IPS DF 4.7 (cell line): ENCODE measurements around the gene CLIC1.

Source experiments
- DNase-seq: peaks from one replicate; pipeline ENCODE4 v3.0.0-alpha.2; 2013; ENCODE audit warnings: low spot score; ENCODE audit errors: extremely low read depth

The CLIC1 gene

DNA sequence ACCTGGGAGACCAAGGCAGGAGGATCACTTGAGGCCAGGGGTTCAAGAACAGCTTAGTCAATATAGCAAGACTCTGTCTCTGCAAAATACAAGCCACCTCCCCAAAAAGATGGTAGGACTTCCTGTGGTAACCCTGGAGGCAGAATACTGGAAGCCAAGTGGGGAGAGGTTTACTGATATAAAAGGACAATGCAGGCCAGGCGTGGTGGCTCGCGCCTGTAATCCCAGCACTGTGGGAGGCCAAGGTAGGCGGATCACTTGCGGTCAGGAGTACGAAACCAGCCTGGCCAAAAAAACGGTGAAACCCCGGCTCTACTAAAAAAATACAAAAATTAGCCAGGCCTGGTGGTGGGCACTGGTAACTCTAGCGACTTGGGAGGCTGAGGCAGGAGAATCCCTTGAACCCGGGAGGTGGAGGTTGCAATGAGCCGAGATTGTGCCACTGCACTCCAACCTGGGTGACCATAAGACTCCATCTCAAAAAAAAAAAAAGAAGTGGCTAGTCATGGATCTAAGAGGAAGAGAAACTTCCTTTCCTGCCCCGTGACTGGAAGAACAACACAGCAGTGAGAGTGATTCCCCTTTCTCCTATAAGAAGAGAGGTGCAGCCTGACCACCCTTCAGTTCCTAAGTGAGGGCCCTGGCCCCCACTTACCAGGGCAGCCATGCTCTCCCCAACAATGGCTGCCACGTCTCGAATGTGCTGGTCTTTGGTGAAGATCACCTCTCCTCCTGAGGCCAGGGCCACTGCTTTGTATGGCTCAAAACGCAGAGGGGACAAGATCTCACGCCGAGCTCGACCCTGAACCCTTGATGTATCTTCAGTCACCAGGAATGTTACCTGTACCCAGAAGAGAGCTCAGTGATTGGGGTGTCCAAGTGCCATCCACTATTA is 32.3 kb upstream of the CLIC1 start:
- DNase-seq: no peak

DNA sequence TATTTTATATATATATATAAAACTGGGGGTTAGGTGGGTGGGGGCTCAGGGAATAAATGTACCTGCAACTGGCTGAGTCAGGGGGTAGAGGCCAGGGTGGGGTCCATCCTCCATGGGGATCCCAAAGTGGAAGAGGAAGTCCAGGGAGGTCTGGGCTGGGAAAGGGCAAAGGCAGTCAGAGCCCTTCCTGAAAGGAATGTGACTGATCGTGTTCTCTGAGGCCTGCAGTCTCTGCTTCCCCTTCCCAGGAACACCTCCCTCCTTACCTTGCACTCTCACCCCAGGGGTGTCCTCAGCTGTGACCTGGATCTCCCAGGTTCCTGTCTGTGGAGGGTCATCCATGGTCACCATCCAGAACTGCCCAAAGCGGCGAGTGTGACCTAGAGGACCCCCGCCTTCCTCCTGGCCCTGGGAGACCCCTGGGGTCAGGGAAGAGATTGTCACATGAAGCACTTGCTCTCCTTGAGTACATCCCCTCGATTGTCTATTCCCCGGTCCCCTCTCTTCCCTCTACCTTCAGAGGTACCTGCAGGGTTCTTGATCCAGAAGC is 30.8 kb upstream of the CLIC1 start:
- no peak for DNase-seq

GRCh38 chr6:31765910-31766794 is 29.8 kb upstream of the CLIC1 start:
- no peak for DNase-seq

- no peak for DNase-seq
Observed at GRCh38 chr6:31765559-31765909, 29.2 kb upstream of the CLIC1 start.

DNA sequence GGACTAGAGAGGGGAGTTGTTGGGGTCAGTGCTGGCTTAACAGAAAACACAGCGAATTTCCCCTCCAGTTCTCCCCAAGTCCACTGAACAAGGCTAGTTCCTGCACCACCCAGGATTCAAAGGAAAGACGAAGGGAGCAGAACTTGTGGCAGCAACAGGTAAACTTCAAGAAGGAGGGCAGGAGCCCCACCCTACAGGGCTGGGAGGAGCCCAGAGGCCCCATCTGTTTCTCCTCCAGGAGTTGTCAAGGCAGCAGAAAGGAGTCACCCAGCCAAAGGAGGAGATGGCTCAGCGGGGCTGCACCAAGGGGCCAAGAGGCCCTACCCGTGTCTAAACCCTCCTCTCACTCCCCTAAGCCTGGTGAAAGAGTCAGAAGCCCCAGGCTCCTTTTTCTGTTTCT is 27.9 kb upstream of the CLIC1 start:
- no peak for DNase-seq

DNA sequence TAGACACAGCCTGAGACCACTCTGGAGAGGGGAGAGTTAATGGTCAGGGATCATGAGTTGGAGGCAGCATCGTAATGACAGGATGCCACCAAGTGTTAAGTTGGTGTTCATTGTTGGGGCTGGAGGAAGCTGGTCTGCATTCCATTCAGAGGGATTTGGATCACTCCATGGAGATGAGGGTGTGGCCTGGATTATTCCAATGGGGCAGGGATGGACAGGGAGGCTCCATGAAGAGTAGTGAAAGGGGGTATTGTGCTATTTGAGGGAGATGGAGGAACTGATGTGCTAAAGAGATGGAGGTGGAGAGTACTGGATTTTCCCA is 27.2 kb upstream of the CLIC1 start:
- DNase-seq: no peak

GRCh38 chr6:31762878-31763618 is 26.7 kb upstream of the CLIC1 start:
- no peak for DNase-seq

DNA sequence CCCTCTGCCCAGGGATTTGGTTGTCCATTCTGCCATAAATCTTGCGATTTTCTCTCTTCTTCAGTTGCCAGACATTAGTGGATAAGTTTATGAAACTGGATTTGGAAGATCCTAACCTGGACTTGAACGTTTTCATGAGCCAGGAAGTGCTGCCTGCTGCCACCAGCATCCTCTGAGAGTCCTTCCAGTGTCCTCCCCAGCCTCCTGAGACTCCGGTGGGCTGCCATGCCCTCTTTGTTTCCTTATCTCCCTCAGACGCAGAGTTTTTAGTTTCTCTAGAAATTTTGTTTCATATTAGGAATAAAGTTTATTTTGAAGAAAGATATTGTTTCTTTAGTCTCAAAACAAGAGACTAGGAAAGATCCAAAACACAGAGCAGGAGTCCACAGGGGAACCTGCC is 26.0 kb upstream of the CLIC1 start, which contains the start of gene SAPCD1:
Gene SAPCD1 (plus strand): TSS at position 301 of the 400 bp plus-strand sequence. CDS start 399 bp downstream, outside the sequence.
- no peak for DNase-seq

GRCh38 chr6:31761343-31761742 is 25.0 kb upstream of the CLIC1 start:
- no peak for DNase-seq

GRCh38 chr6:31760790-31761189 is 24.5 kb upstream of the CLIC1 start:
- DNase-seq: no peak

DNA sequence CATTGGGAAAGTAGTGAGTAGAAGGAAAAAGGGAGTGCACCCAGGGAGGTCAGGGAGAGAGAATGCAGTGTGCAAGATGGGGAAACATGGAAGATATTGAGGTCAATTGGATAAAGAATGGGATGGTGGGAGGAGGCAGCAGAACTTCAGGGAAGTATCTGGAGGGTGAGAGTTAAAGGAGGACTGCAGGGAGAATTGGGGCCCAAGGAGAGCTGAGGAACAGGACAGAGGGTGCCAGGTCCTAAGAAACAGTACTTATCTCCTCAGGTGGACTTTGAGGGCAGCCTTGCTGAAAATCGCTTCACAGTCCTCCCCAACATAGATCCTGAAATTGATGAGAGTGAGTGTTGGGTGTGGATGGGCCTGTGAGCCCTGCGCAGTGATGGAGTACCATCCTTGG is 22.0 kb upstream of the CLIC1 start:
- DNase-seq: no peak

- no peak for DNase-seq
Observed at GRCh38 chr6:31752739-31753319, 16.5 kb upstream of the CLIC1 start.

- DNase-seq: no peak
Observed at GRCh38 chr6:31750411-31751022, 14.2 kb upstream of the CLIC1 start.

- DNase-seq: no peak
Observed at GRCh38 chr6:31749301-31750036, 13.1 kb upstream of the CLIC1 start.

DNA sequence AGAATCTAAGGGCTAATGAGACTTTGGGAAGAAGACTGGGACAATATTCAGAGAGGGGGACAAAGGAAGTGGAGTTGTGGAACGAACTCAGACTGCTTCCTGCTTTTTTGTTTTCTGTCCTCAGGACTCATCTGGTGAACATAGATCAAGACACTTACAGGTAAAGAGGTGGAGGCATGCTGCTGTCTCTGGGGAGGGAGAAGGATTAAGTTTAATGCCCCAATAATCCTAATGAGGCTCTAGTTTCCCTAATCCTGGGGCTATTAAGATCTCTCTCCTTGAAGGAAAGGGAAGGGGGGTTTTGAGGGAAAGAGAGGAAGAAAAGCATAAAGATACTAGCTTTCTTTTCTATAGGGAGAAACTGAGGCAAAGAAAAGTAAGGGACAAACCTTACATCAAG is 8.1 kb upstream of the CLIC1 start:
- no peak for DNase-seq

- DNase-seq: no peak
Observed at GRCh38 chr6:31742894-31743293, 6.6 kb upstream of the CLIC1 start.

GRCh38 chr6:31741815-31742214 is 5.5 kb upstream of the CLIC1 start:
- DNase-seq: no peak

GRCh38 chr6:31740397-31741223 is 4.3 kb upstream of the CLIC1 start:
- no peak for DNase-seq
